GM23338 (cell line): ENCODE data around the gene LEKR1. TPM values are rescaled to one million over a fixed set of nuclear protein-coding genes. Genes with fewer than 3 reads are reported as not detected.

Experiments
- ATAC-seq: fragments of 200-7000 bp; cut with Tn5 transposase; 3 replicates; pipeline ENCODE4 v1.9.1; 2020
- DNase-seq: peaks from one replicate; pipeline ENCODE4 v3.0.0-alpha.2; 2015; ENCODE audit warnings: low spot score
- H2AFZ ChIP-seq: fragments of 200-600 bp; sonication (generic); 2 replicates; pipeline ENCODE4 v1.8.0; 2016; ENCODE audit warnings: antibody characterized with exemption, mild to moderate bottlenecking, moderate library complexity
- H3F3A ChIP-seq: fragments of 200-600 bp; sonication (generic); replicated peaks from 2 replicates; pipeline ENCODE4 v1.8.0; 2017; ENCODE audit warnings: antibody characterized with exemption, mixed run types, low read depth
- H3K27ac ChIP-seq: fragments of 200-600 bp; sonication (generic); 2 replicates; pipeline ENCODE4 v1.6.1; 2016; ENCODE audit warnings: low read depth
- H3K27me3 ChIP-seq: fragments of 200-600 bp; sonication (generic); 2 replicates; pipeline ENCODE4 v1.8.0; 2016; ENCODE audit warnings: mild to moderate bottlenecking, mixed run types, moderate library complexity; ENCODE audit not compliant: insufficient read depth
- H3K36me3 ChIP-seq: fragments of 200-600 bp; sonication (generic); 2 replicates; pipeline ENCODE4 v1.8.0; 2016; ENCODE audit warnings: mild to moderate bottlenecking; ENCODE audit not compliant: insufficient read depth
- H3K4me1 ChIP-seq: fragments of 200-600 bp; sonication (generic); 2 replicates; pipeline ENCODE4 v1.8.0; 2016; ENCODE audit warnings: mild to moderate bottlenecking, moderate library complexity; ENCODE audit not compliant: insufficient read depth
- H3K4me2 ChIP-seq: fragments of 200-600 bp; sonication (generic); 2 replicates; pipeline ENCODE4 v1.7.1; 2017; ENCODE audit warnings: mixed run types
- H3K4me3 ChIP-seq: fragments of 200-600 bp; sonication (generic); 2 replicates; pipeline ENCODE4 v1.6.1; 2016; ENCODE audit warnings: mixed run types
- H3K79me2 ChIP-seq: fragments of 200-600 bp; sonication (generic); replicated peaks from 2 replicates; pipeline ENCODE4 v1.8.0; 2017; ENCODE audit warnings: mild to moderate bottlenecking; ENCODE audit not compliant: insufficient read depth
- H3K9me2 ChIP-seq: fragments of 200-600 bp; sonication (generic); 2 replicates; pipeline ENCODE4 v1.8.0; 2017; ENCODE audit not compliant: insufficient read depth
- H4K20me1 ChIP-seq: fragments of 200-600 bp; sonication (generic); replicated peaks from 2 replicates; pipeline ENCODE4 v1.8.0; 2017; ENCODE audit warnings: mild to moderate bottlenecking; ENCODE audit not compliant: insufficient read depth
- H3K27ac Mint-ChIP-seq: 2 replicates; pipeline ENCODE4 v1.8.0; 2020; ENCODE audit warnings: inconsistent platforms, mild to moderate bottlenecking, moderate library complexity, mixed read lengths
- H3K27me3 Mint-ChIP-seq: 3 replicates; pipeline ENCODE4 v1.8.0; 2022; ENCODE audit warnings: low read depth, mild to moderate bottlenecking, moderate library complexity, mixed read lengths, inconsistent platforms; ENCODE audit not compliant: insufficient read depth, poor library complexity
- H3K36me3 Mint-ChIP-seq: 3 replicates; pipeline ENCODE4 v1.8.0; 2021; ENCODE audit warnings: low read depth, mild to moderate bottlenecking, inconsistent platforms, moderate library complexity, mixed read lengths
- H3K4me1 Mint-ChIP-seq: 3 replicates; pipeline ENCODE4 v1.8.0; 2020; ENCODE audit warnings: mild to moderate bottlenecking, inconsistent platforms, mixed read lengths
- H3K4me3 Mint-ChIP-seq: 3 replicates; pipeline ENCODE4 v1.8.0; 2021; ENCODE audit warnings: moderate library complexity, mild to moderate bottlenecking, inconsistent platforms, mixed read lengths
- H3K9me3 Mint-ChIP-seq: 3 replicates; pipeline ENCODE4 v1.8.0; 2020; ENCODE audit warnings: moderate library complexity, mild to moderate bottlenecking, inconsistent platforms, mixed read lengths
- CREB1 ChIP-seq: fragments of 250-450 bp; sonication (Bioruptor Pico); IDR thresholded peaks from 2 replicates; pipeline ENCODE4 v1.5.0; 2020; ENCODE audit warnings: low read depth, mild to moderate bottlenecking, moderate library complexity
- EZH2 ChIP-seq: fragments of 200-600 bp; sonication (generic); IDR thresholded peaks from one replicate; pipeline ENCODE4 v1.8.0; 2017; ENCODE audit warnings: antibody characterized with exemption, mild to moderate bottlenecking, low read depth; ENCODE audit not compliant: unreplicated experiment
- EZH2phosphoT487 ChIP-seq: fragments of 200-600 bp; sonication (generic); IDR thresholded peaks from one replicate; pipeline ENCODE4 v1.8.1; 2018; ENCODE audit warnings: antibody characterized with exemption; ENCODE audit not compliant: unreplicated experiment
- JUNB ChIP-seq: IDR thresholded peaks from one replicate; pipeline ENCODE4 v1.6.1; 2016; ENCODE audit warnings: antibody characterized with exemption; ENCODE audit not compliant: unreplicated experiment
- NANOG ChIP-seq: IDR thresholded peaks from 2 replicates; pipeline ENCODE4 v1.6.1; 2016; ENCODE audit warnings: antibody characterized with exemption, borderline replicate concordance
- POLR2AphosphoS5 ChIP-seq: IDR thresholded peaks from 2 replicates; pipeline ENCODE4 v1.6.1; 2016; ENCODE audit warnings: antibody characterized with exemption, low read depth
- STAT1 ChIP-seq: IDR thresholded peaks from one replicate; pipeline ENCODE4 v1.6.1; 2016; ENCODE audit warnings: antibody characterized with exemption; ENCODE audit not compliant: unreplicated experiment
- ZNF114 ChIP-seq: fragments of 250-450 bp; sonication (Bioruptor Pico); IDR thresholded peaks from 2 replicates; pipeline ENCODE4 v1.5.0; 2020; ENCODE audit warnings: mild to moderate bottlenecking, moderate library complexity
- polyA plus RNA-seq: library from polyadenylated mRNA; unstranded; fragments of >200 nt; fragmentation: Nextera tagmentation; extraction: Ambion mirVana; gene quantifications from 2 replicates; pipeline ENCODE4 v1.2.1, GENCODE V29; 2016
- total RNA-seq: library from RNA; depleted of rRNA; stranded (reverse); fragments of >200 nt; shearing (Covaris generic); gene quantifications from 2 replicates; pipeline ENCODE4 v1.2.3, GENCODE V29; 2014
- TF ChIP-seq, protein P1 (sequence below), 2 experiments: fragments of 200-600 bp in 1 of 2; sonication (generic) in 1 of 2; conservative IDR thresholded peaks; 2 replicates each; pipeline versions ENCODE4 v1.5.1 to v1.6.1; 2016 to 2017; ENCODE audit warnings: antibody characterized with exemption in 2 of 2, low read depth in 2 of 2, mild to moderate bottlenecking in 2 of 2, moderate library complexity in 1 of 2
- TF ChIP-seq, protein P2 (sequence below): fragments of 250-450 bp; sonication (Bioruptor Pico); IDR thresholded peaks from 2 replicates; pipeline ENCODE4 v1.5.0; 2020; ENCODE audit warnings: mild to moderate bottlenecking, moderate library complexity
- TF ChIP-seq, protein P3 (sequence below): IDR thresholded peaks from 2 replicates; pipeline ENCODE4 v1.6.1; 2016; ENCODE audit warnings: antibody characterized with exemption
- TF ChIP-seq, protein P4 (sequence below): IDR thresholded peaks from one replicate; pipeline ENCODE4 v1.6.1; 2018; ENCODE audit warnings: antibody characterized with exemption; ENCODE audit not compliant: unreplicated experiment

LEKR1 gene
- total and polyA plus RNA-seq, 2 experiments from 2014 or later: not detected

DNA sequence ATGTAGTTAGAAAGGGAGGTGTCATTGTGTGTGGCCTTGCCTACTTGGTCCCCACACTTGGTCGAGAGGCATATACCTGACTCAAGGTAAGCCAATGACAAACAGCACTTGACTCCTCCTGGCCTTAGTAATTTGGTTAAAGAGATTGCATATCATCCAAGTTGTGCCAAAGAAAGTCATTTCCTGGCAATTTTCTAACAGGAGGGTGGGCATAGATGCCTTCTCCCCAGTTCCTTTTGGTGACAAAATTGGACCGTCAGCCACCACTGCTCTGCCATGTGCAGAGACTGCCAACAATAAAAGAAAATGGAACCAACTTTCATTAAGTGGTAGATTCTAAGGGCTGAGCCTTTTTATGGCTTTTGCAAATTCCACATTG lies 7.9 kb upstream of the LEKR1 start:
- Histone ChIP-seq H4K20me1 (no peaks in the 10 kb centered on the region; the same call in 1 of the 2 replicates), H3K79me2 (no peaks in the 10 kb centered on the region), H3K27me3 (peaks cover 77% of the 10 kb centered on the region), H3K4me2 (peak overlapping the region; percentile 78), H3K36me3 (no peaks in the 10 kb centered on the region; the same call in 1 of the 2 replicates), H3K9me2 (no peaks in the 10 kb centered on the region), H3K4me3 (no peak overlapping the region), H3K27ac (no peak overlapping the region), H3K4me1 (peaks cover 16% of the 10 kb centered on the region), H3F3A (no peaks in the 10 kb centered on the region), H2AFZ (no peak overlapping the region)
- no peak for DNase-seq
- Mint-ChIP-seq H3K27me3 (peaks cover 38% of the 10 kb centered on the region), H3K9me3 (no peaks in the 10 kb centered on the region; the same call in 2 of the 3 replicates), H3K36me3 (peaks cover 3% of the 10 kb centered on the region; the same call in 1 of the 3 replicates), H3K27ac (no peak overlapping the region), H3K4me3 (peak overlapping the region; percentile 43; the same call in 2 of the 3 replicates), H3K4me1 (peaks cover 25% of the 10 kb centered on the region)
- ATAC-seq: no peak
- TF ChIP-seq STAT1 (no peak), EZH2 (no peak), ZNF114 (CRISPR knock-in tag) (no peak), NANOG (no peak), CREB1 (no peak), JUNB (no peak), EZH2phosphoT487 (no peak), POLR2AphosphoS5 (no peak)
- TF ChIP-seq, protein P1, sequence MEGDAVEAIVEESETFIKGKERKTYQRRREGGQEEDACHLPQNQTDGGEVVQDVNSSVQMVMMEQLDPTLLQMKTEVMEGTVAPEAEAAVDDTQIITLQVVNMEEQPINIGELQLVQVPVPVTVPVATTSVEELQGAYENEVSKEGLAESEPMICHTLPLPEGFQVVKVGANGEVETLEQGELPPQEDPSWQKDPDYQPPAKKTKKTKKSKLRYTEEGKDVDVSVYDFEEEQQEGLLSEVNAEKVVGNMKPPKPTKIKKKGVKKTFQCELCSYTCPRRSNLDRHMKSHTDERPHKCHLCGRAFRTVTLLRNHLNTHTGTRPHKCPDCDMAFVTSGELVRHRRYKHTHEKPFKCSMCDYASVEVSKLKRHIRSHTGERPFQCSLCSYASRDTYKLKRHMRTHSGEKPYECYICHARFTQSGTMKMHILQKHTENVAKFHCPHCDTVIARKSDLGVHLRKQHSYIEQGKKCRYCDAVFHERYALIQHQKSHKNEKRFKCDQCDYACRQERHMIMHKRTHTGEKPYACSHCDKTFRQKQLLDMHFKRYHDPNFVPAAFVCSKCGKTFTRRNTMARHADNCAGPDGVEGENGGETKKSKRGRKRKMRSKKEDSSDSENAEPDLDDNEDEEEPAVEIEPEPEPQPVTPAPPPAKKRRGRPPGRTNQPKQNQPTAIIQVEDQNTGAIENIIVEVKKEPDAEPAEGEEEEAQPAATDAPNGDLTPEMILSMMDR (conservative IDR thresholded peaks at IDR 0.05; ENCODE audit: low read depth in 2 of 2): no peak
- TF ChIP-seq, protein P2, sequence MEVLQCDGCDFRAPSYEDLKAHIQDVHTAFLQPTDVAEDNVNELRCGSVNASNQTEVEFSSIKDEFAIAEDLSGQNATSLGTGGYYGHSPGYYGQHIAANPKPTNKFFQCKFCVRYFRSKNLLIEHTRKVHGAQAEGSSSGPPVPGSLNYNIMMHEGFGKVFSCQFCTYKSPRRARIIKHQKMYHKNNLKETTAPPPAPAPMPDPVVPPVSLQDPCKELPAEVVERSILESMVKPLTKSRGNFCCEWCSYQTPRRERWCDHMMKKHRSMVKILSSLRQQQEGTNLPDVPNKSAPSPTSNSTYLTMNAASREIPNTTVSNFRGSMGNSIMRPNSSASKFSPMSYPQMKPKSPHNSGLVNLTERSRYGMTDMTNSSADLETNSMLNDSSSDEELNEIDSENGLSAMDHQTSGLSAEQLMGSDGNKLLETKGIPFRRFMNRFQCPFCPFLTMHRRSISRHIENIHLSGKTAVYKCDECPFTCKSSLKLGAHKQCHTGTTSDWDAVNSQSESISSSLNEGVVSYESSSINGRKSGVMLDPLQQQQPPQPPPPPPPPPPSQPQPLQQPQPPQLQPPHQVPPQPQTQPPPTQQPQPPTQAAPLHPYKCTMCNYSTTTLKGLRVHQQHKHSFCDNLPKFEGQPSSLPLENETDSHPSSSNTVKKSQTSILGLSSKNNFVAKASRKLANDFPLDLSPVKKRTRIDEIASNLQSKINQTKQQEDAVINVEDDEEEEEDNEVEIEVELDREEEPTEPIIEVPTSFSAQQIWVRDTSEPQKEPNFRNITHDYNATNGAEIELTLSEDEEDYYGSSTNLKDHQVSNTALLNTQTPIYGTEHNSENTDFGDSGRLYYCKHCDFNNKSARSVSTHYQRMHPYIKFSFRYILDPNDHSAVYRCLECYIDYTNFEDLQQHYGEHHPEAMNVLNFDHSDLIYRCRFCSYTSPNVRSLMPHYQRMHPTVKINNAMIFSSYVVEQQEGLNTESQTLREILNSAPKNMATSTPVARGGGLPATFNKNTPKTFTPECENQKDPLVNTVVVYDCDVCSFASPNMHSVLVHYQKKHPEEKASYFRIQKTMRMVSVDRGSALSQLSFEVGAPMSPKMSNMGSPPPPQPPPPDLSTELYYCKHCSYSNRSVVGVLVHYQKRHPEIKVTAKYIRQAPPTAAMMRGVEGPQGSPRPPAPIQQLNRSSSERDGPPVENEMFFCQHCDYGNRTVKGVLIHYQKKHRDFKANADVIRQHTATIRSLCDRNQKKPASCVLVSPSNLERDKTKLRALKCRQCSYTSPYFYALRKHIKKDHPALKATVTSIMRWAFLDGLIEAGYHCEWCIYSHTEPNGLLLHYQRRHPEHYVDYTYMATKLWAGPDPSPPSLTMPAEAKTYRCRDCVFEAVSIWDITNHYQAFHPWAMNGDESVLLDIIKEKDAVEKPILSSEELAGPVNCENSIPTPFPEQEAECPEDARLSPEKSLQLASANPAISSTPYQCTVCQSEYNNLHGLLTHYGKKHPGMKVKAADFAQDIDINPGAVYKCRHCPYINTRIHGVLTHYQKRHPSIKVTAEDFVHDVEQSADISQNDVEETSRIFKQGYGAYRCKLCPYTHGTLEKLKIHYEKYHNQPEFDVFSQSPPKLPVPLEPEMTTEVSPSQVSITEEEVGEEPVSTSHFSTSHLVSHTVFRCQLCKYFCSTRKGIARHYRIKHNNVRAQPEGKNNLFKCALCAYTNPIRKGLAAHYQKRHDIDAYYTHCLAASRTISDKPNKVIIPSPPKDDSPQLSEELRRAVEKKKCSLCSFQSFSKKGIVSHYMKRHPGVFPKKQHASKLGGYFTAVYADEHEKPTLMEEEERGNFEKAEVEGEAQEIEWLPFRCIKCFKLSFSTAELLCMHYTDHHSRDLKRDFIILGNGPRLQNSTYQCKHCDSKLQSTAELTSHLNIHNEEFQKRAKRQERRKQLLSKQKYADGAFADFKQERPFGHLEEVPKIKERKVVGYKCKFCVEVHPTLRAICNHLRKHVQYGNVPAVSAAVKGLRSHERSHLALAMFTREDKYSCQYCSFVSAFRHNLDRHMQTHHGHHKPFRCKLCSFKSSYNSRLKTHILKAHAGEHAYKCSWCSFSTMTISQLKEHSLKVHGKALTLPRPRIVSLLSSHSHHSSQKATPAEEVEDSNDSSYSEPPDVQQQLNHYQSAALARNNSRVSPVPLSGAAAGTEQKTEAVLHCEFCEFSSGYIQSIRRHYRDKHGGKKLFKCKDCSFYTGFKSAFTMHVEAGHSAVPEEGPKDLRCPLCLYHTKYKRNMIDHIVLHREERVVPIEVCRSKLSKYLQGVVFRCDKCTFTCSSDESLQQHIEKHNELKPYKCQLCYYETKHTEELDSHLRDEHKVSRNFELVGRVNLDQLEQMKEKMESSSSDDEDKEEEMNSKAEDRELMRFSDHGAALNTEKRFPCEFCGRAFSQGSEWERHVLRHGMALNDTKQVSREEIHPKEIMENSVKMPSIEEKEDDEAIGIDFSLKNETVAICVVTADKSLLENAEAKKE (CRISPR knock-in tag): no peak
- TF ChIP-seq, protein P3, sequence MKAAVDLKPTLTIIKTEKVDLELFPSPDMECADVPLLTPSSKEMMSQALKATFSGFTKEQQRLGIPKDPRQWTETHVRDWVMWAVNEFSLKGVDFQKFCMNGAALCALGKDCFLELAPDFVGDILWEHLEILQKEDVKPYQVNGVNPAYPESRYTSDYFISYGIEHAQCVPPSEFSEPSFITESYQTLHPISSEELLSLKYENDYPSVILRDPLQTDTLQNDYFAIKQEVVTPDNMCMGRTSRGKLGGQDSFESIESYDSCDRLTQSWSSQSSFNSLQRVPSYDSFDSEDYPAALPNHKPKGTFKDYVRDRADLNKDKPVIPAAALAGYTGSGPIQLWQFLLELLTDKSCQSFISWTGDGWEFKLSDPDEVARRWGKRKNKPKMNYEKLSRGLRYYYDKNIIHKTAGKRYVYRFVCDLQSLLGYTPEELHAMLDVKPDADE: no peak
- TF ChIP-seq, protein P4, sequence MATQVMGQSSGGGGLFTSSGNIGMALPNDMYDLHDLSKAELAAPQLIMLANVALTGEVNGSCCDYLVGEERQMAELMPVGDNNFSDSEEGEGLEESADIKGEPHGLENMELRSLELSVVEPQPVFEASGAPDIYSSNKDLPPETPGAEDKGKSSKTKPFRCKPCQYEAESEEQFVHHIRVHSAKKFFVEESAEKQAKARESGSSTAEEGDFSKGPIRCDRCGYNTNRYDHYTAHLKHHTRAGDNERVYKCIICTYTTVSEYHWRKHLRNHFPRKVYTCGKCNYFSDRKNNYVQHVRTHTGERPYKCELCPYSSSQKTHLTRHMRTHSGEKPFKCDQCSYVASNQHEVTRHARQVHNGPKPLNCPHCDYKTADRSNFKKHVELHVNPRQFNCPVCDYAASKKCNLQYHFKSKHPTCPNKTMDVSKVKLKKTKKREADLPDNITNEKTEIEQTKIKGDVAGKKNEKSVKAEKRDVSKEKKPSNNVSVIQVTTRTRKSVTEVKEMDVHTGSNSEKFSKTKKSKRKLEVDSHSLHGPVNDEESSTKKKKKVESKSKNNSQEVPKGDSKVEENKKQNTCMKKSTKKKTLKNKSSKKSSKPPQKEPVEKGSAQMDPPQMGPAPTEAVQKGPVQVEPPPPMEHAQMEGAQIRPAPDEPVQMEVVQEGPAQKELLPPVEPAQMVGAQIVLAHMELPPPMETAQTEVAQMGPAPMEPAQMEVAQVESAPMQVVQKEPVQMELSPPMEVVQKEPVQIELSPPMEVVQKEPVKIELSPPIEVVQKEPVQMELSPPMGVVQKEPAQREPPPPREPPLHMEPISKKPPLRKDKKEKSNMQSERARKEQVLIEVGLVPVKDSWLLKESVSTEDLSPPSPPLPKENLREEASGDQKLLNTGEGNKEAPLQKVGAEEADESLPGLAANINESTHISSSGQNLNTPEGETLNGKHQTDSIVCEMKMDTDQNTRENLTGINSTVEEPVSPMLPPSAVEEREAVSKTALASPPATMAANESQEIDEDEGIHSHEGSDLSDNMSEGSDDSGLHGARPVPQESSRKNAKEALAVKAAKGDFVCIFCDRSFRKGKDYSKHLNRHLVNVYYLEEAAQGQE: no peak
